MM.1S (cell line): ENCODE results near the gene EML1.

Experiments used
- EZH2 ChIP-seq: fragments of 300-600 bp; sonication (generic); optimal IDR thresholded peaks from 2 replicates; pipeline ENCODE3; 2017; ENCODE audit warnings: low read depth, mild to moderate bottlenecking, antibody characterized with exemption, low read length, mixed read lengths
- EZH2phosphoT487 ChIP-seq: fragments of 300-600 bp; sonication (generic); IDR thresholded peaks from 2 replicates; pipeline ENCODE4 v1.6.1; 2018; ENCODE audit warnings: antibody characterized with exemption, low read length
- TF ChIP-seq, protein P1 (sequence below): fragments of 300-600 bp; sonication (generic); IDR thresholded peaks from 2 replicates; pipeline ENCODE4 v1.5.1; 2016; ENCODE audit warnings: antibody characterized with exemption, low read length, mixed read lengths

DNA sequence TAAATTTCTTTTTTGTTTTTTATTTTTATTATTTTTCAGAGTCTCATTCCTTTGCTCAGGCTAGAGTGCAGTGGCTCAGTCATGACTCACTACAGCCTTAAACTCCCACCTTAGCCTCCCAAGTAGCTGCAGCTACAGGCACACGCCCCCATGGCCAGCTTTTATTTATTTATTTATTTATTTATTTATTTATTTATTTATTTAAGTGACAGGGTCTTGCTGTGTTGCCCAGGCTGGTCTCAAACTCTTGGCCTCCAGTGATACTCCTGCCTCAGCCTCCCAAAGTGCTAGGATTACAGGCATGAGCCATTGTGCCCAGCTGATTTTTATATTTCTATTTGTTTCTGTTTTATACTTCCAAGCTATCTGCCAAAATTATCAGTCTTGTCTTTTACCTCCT, 182.8 kb downstream of the EML1 start:
- TF ChIP-seq, protein P1, sequence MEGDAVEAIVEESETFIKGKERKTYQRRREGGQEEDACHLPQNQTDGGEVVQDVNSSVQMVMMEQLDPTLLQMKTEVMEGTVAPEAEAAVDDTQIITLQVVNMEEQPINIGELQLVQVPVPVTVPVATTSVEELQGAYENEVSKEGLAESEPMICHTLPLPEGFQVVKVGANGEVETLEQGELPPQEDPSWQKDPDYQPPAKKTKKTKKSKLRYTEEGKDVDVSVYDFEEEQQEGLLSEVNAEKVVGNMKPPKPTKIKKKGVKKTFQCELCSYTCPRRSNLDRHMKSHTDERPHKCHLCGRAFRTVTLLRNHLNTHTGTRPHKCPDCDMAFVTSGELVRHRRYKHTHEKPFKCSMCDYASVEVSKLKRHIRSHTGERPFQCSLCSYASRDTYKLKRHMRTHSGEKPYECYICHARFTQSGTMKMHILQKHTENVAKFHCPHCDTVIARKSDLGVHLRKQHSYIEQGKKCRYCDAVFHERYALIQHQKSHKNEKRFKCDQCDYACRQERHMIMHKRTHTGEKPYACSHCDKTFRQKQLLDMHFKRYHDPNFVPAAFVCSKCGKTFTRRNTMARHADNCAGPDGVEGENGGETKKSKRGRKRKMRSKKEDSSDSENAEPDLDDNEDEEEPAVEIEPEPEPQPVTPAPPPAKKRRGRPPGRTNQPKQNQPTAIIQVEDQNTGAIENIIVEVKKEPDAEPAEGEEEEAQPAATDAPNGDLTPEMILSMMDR = no peak
- TF ChIP-seq EZH2phosphoT487 (no peak), EZH2 (no peak)
